Loucy (cell line): Measurements from ENCODE around the gene SYNE1.

Experiments used
- EZH2phosphoT487 ChIP-seq: fragments of 200-600 bp; IDR thresholded peaks from 2 replicates; pipeline ENCODE4 v1.6.1; 2018; ENCODE audit warnings: antibody characterized with exemption, mild to moderate bottlenecking, moderate library complexity, borderline replicate concordance
- TF ChIP-seq, protein P1 (sequence below): fragments of 200-600 bp; sonication (generic); conservative IDR thresholded peaks from 2 replicates; pipeline ENCODE4 v1.5.1; 2014; ENCODE audit warnings: mild to moderate bottlenecking, antibody characterized with exemption, low read length

- TF ChIP-seq, protein P1, sequence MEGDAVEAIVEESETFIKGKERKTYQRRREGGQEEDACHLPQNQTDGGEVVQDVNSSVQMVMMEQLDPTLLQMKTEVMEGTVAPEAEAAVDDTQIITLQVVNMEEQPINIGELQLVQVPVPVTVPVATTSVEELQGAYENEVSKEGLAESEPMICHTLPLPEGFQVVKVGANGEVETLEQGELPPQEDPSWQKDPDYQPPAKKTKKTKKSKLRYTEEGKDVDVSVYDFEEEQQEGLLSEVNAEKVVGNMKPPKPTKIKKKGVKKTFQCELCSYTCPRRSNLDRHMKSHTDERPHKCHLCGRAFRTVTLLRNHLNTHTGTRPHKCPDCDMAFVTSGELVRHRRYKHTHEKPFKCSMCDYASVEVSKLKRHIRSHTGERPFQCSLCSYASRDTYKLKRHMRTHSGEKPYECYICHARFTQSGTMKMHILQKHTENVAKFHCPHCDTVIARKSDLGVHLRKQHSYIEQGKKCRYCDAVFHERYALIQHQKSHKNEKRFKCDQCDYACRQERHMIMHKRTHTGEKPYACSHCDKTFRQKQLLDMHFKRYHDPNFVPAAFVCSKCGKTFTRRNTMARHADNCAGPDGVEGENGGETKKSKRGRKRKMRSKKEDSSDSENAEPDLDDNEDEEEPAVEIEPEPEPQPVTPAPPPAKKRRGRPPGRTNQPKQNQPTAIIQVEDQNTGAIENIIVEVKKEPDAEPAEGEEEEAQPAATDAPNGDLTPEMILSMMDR, result no peak
- TF ChIP-seq EZH2phosphoT487, result no peak
Measured at GRCh38 chr6:152420696-152421095, 216.5 kb downstream of the SYNE1 start.
